Endothelial cell of umbilical vein (primary cell): ENCODE results near the gene CLCN4. TPM values are rescaled to one million over a fixed set of nuclear protein-coding genes. Genes with fewer than 3 reads are reported as not detected.

Source experiments
- BruUV-seq: library from RNA; stranded (reverse); fragments of 400-500 nt; replicated peaks from 2 replicates; lab custom pipeline; 2021; lab: Mats Ljungman, UMichigan
- CTCF ChIA-PET: fragments of 300-600, 350-600 bp; sonication (Branson Sonifier 250); formaldehyde crosslinking; loops from one replicate; lab custom pipeline; 2021; ENCODE audit warnings: antibody characterized with exemption, inconsistent platforms; lab: Charles Lee
- POLR2A ChIA-PET: fragments of 300-600, 350-600 bp; sonication (Branson Sonifier 250); formaldehyde crosslinking; loops from one replicate; lab custom pipeline; 2021; ENCODE audit warnings: antibody characterized with exemption, inconsistent platforms; lab: Charles Lee
- DNase-seq: peaks from one replicate; pipeline ENCODE4 v3.0.0-alpha.2; 2011; ENCODE audit warnings: low read depth, low spot score
- FAIRE-seq: peaks from 2 replicates; lab custom pipeline; 2011; peaks lifted over from hg19 to GRCh38; lab: Jason Lieb, UNC
- H2AFZ ChIP-seq: 2 replicates; pipeline ENCODE4 v1.6.0; 2012; ENCODE audit warnings: low read depth, low read length, control low read depth, inconsistent platforms
- H3K27ac ChIP-seq: 2 replicates; pipeline ENCODE4 v1.5.1; 2011; ENCODE audit warnings: low read depth, mild to moderate bottlenecking, control low read depth, low read length, moderate library complexity; ENCODE audit not compliant: insufficient read depth
- H3K27me3 ChIP-seq, 2 experiments: 2 replicates each; pipeline versions ENCODE4 v1.6.0 to v1.6.1; 2011; ENCODE audit warnings: low read length in 2 of 2, mixed read lengths in 1 of 2; ENCODE audit not compliant: control insufficient read depth in 2 of 2, insufficient read depth in 2 of 2
- H3K36me3 ChIP-seq, 2 experiments: 2 replicates in 1 of 2; 3 replicates in 1 of 2; pipeline ENCODE4 v1.5.1; 2011; ENCODE audit warnings: low read length in 2 of 2, mild to moderate bottlenecking in 1 of 2, moderate library complexity in 1 of 2; ENCODE audit not compliant: control insufficient read depth in 2 of 2, insufficient read depth in 2 of 2; ENCODE audit errors: extremely low read depth in 1 of 2
- H3K4me1 ChIP-seq: 3 replicates; pipeline ENCODE4 v1.5.1; 2011; ENCODE audit warnings: mild to moderate bottlenecking, low read length; ENCODE audit not compliant: control insufficient read depth, insufficient read depth; ENCODE audit errors: extremely low read depth
- H3K4me2 ChIP-seq: 2 replicates; pipeline ENCODE4 v1.6.1; 2011; ENCODE audit warnings: low read length, control low read depth, mixed read lengths; ENCODE audit not compliant: insufficient read depth
- H3K4me3 ChIP-seq, 3 experiments: fragments of 200-600 bp in 1 of 3; sonication (generic), shearing (Covaris generic) in 1 of 3; replicated peaks in 1 of 3; 2 replicates each; pipeline ENCODE4 v1.5.1; 2011 to 2016; ENCODE audit warnings: control low read depth in 3 of 3, low read length in 3 of 3, mild to moderate bottlenecking in 2 of 3, inconsistent platforms in 1 of 3, low read depth in 1 of 3, moderate library complexity in 1 of 3; ENCODE audit not compliant: insufficient read depth in 1 of 3
- H3K79me2 ChIP-seq: 2 replicates; pipeline ENCODE4 v1.6.0; 2012; ENCODE audit warnings: low read length, inconsistent platforms; ENCODE audit not compliant: control insufficient read depth, insufficient read depth
- H3K9ac ChIP-seq: replicated peaks from 2 replicates; pipeline ENCODE3; 2011; ENCODE audit warnings: low read length, control low read depth; ENCODE audit not compliant: insufficient read depth; ENCODE audit errors: extremely low read depth
- H3K9me1 ChIP-seq: replicated peaks from 3 replicates; pipeline ENCODE4 v1.6.0; 2011; ENCODE audit warnings: mild to moderate bottlenecking, low read length; ENCODE audit not compliant: control insufficient read depth, insufficient read depth; ENCODE audit errors: extremely low read depth
- H3K9me3 ChIP-seq: replicated peaks from 2 replicates; pipeline ENCODE4 v1.5.1; 2012; ENCODE audit warnings: low read length, inconsistent platforms; ENCODE audit not compliant: control insufficient read depth, insufficient read depth
- H4K20me1 ChIP-seq: replicated peaks from 2 replicates; pipeline ENCODE3; 2011; ENCODE audit warnings: mild to moderate bottlenecking, low read length; ENCODE audit not compliant: control insufficient read depth, insufficient read depth; ENCODE audit errors: extremely low read depth
- EZH2 ChIP-seq: IDR thresholded peaks from 2 replicates; pipeline ENCODE4 v1.6.1; 2012; ENCODE audit warnings: borderline replicate concordance, low read depth, mild to moderate bottlenecking, moderate library complexity, low read length, inconsistent platforms; ENCODE audit not compliant: severe bottlenecking
- FOS ChIP-seq: IDR thresholded peaks from 2 replicates; pipeline ENCODE4 v1.6.1; 2011; ENCODE audit warnings: mild to moderate bottlenecking, low read length, moderate library complexity, borderline replicate concordance; ENCODE audit not compliant: insufficient read depth
- GATA2 ChIP-seq: IDR thresholded peaks from 2 replicates; pipeline ENCODE4 v1.7.0; 2011; ENCODE audit warnings: low read depth, mild to moderate bottlenecking, moderate library complexity, mixed read lengths, low read length; ENCODE audit not compliant: insufficient read length, insufficient read depth
- JUN ChIP-seq: IDR thresholded peaks from 2 replicates; pipeline ENCODE4 v1.6.1; 2011; ENCODE audit warnings: borderline replicate concordance, low read depth; ENCODE audit not compliant: insufficient read length, insufficient read depth
- MYC ChIP-seq: IDR thresholded peaks from one replicate; pipeline ENCODE4 v1.6.1; 2011; ENCODE audit warnings: mild to moderate bottlenecking, low read depth, low read length
- POLR2A ChIP-seq: IDR thresholded peaks from 2 replicates; pipeline ENCODE4 v1.6.1; 2012; ENCODE audit warnings: low read depth, mild to moderate bottlenecking, control low read depth, low read length
- POLR2AphosphoS5 ChIP-seq: IDR thresholded peaks from 2 replicates; pipeline ENCODE4 v1.6.1; 2012; ENCODE audit warnings: low read depth, mild to moderate bottlenecking, control low read depth, low read length, moderate library complexity; ENCODE audit not compliant: insufficient read depth
- dilution Hi-C: fragments of 300-500 bp; cut with MboI; formaldehyde crosslinking; loops from one replicate; pipeline ENCODE4 v1.15.0; 2019; ENCODE audit warnings: low sequenced_read_pairs; ENCODE audit not compliant: extremely low pct_ligation_motif_present
- intact Hi-C: fragments of 100-400 bp; cut with micrococcal nuclease; formaldehyde crosslinking; loops from one replicate; pipeline ENCODE4 v1.10.0; 2022
- polyA plus RNA-seq, 4 experiments: library from polyadenylated mRNA; depleted of rRNA in 3 of 4; stranded (reverse) in 3 of 4; unstranded in 1 of 4; fragments of >200 nt; gene quantifications; 2 replicates each; pipeline versions ENCODE4 v1.2.1 to v1.2.3, GENCODE V29; 2011 to 2012; ENCODE audit warnings: missing spikeins in 1 of 4
- total RNA-seq: library from RNA; stranded (reverse); gene quantifications from 2 replicates; pipeline ENCODE4 v1.2.3, GENCODE V29; 2021
- TF ChIP-seq, protein P1 (sequence below), 2 donors: IDR thresholded peaks; 1 replicate in 1 of 2; 2 replicates in 1 of 2; pipeline ENCODE4 v1.5.1; 2011; ENCODE audit warnings: low read length in 2 of 2, mild to moderate bottlenecking in 2 of 2, moderate library complexity in 2 of 2, control low read depth in 1 of 2, inconsistent platforms in 1 of 2, low read depth in 1 of 2; ENCODE audit not compliant: insufficient read depth in 1 of 2; ENCODE audit errors: extremely low read depth in 1 of 2
- TF ChIP-seq, protein P2 (sequence below): IDR thresholded peaks from 2 replicates; pipeline ENCODE4 v1.6.1; 2011; ENCODE audit not compliant: insufficient read depth, insufficient read length

The CLCN4 gene
- total and polyA plus RNA-seq, 2 donors (not counting 3 experiments of a cell fraction or from before 2014, with no cell fraction given) = 7.6 to 19.8 TPM

DNA sequence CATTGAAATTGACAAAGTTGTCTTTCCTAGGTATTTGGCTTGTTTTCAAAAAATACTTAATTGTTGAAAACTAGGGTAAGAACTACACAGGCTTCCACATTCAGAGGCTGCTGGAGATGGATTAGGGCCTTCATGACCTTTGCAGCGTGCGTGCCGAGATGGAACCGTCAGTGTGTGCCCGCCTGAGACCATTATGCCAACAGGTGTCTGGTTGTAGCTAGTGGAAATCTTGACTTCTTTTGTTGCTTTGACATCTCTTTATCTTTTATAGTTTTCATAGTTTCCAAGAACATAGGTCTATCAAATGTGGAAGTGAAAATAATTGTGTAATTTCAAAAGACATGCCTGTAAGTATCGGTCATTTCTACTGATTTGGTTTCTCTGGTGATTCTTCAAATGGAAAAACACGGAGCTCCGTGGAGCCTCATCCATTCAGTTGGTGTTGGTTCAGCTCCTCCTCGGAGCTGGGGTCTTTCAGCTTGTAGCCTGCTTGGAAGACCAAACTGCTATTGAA, 38.9 kb upstream of the CLCN4 start:
- CTCF ChIA-PET = interaction anchor here (1.4 to 2.3 kb wide), 2 partner anchors 102 to 109 kb away, joined by 3 to 8 read pairs; no protein-coding TSS in a partner anchor
- Histone ChIP-seq H3K9me1 (no peaks in the 10 kb centered on the region), H3K36me3 (peaks cover 10 to 13% of the 10 kb centered on the region in 2 experiments), H3K4me1 (no peaks in the 10 kb centered on the region), H3K4me2 (no peak overlapping the region), H3K9ac (no peak overlapping the region), H4K20me1 (no peaks in the 10 kb centered on the region), H3K4me3 (no peak overlapping the region), H3K27me3 (no peaks in the 10 kb centered on the region), H2AFZ (no peak overlapping the region), H3K79me2 (peaks cover 16% of the 10 kb centered on the region), H3K9me3 (no peaks in the 10 kb centered on the region), H3K27ac (no peak overlapping the region)
- dilution Hi-C loops = no loop called here
- DNase-seq = no peak
- no peak for FAIRE-seq
- POLR2A ChIA-PET = no interaction called here
- intact Hi-C loops = no loop called here
- no TSS peak for BruUV-seq
- TF ChIP-seq POLR2A (no peak), GATA2 (no peak), JUN (no peak), MYC (no peak), FOS (no peak), EZH2 (no peak), POLR2AphosphoS5 (no peak)
- TF ChIP-seq, protein P1, sequence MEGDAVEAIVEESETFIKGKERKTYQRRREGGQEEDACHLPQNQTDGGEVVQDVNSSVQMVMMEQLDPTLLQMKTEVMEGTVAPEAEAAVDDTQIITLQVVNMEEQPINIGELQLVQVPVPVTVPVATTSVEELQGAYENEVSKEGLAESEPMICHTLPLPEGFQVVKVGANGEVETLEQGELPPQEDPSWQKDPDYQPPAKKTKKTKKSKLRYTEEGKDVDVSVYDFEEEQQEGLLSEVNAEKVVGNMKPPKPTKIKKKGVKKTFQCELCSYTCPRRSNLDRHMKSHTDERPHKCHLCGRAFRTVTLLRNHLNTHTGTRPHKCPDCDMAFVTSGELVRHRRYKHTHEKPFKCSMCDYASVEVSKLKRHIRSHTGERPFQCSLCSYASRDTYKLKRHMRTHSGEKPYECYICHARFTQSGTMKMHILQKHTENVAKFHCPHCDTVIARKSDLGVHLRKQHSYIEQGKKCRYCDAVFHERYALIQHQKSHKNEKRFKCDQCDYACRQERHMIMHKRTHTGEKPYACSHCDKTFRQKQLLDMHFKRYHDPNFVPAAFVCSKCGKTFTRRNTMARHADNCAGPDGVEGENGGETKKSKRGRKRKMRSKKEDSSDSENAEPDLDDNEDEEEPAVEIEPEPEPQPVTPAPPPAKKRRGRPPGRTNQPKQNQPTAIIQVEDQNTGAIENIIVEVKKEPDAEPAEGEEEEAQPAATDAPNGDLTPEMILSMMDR (IDR thresholded peaks at IDR 0.05; ENCODE audit: extremely low read depth in 1 of 2, insufficient read depth in 1 of 2, low read depth in 1 of 2, low read length in 2 of 2) = no peak
- TF ChIP-seq, protein P2, sequence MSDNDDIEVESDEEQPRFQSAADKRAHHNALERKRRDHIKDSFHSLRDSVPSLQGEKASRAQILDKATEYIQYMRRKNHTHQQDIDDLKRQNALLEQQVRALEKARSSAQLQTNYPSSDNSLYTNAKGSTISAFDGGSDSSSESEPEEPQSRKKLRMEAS = no peak
